ENCODE data around the gene HMCN2. TPM values are rescaled to one million over a fixed set of nuclear protein-coding genes. Genes with fewer than 3 reads are reported as not detected.

Gene HMCN2
- total and polyA plus RNA-seq, 4 donors = 0.24 to 1.8 (median 0.29) TPM

- WGBS = 93% methylated on average over 2 of the region's 2 CpGs
- no peak for DNase-seq (ENCODE audit: low spot score)
- TF ChIP-seq MAX (IDR thresholded peaks at IDR 0.05) (no peak), REST (IDR thresholded peaks at IDR 0.05) (no peak), NR2F2 (IDR thresholded peaks at IDR 0.05) (no peak), FOXA2 (IDR thresholded peaks at IDR 0.05) (no peak), RAD21 (IDR thresholded peaks at IDR 0.05) (no peak), GABPA (IDR thresholded peaks at IDR 0.05 in 1 of 2, conservative IDR thresholded peaks at IDR 0.05 in 1 of 2) (no peak), CTCF (IDR thresholded peaks at IDR 0.05; ENCODE audit: low read depth, low read length, missing input control) (no peak), TAF1 (conservative IDR thresholded peaks at IDR 0.05) (no peak), EGR1 (IDR thresholded peaks at IDR 0.05; ENCODE audit: low read depth in 2 of 2) (no peak), YY1 (IDR thresholded peaks at IDR 0.05) (no peak), HNF4G (IDR thresholded peaks at IDR 0.05) (no peak), HNF4A (conservative IDR thresholded peaks at IDR 0.05) (no peak)
- Histone ChIP-seq H3K27ac (ENCODE audit: low read depth in 1 of 2, low read length in 2 of 2) (no peak overlapping the region), H3K27me3 (ENCODE audit: control insufficient read depth in 4 of 4, insufficient read depth in 4 of 4, low read length in 3 of 4) (no peaks in the 10 kb centered on the region), H3K36me3 (ENCODE audit: control insufficient read depth in 4 of 4, insufficient read depth in 3 of 4, low read depth in 1 of 4, low read length in 3 of 4) (no peaks in the 10 kb centered on the region), H3K4me1 (ENCODE audit: control insufficient read depth in 4 of 4, insufficient read depth in 4 of 4, low read length in 3 of 4) (no peaks in the 10 kb centered on the region), H3K4me3 (ENCODE audit: low read depth in 1 of 3, low read length in 3 of 3) (no peak overlapping the region), H3K9ac (ENCODE audit: low read depth in 1 of 2, low read length in 2 of 2) (no peak overlapping the region), H3K9me3 (ENCODE audit: control insufficient read depth in 4 of 4, low read length in 3 of 4) (no peaks in the 10 kb centered on the region)
These were observed 108.2 kb downstream of the HMCN2 start for GRCh38 chr9:130373679-130374325.

GRCh38 chr9:130377612-130378011 lies 112.1 kb downstream of the HMCN2 start:
- no peaks in the 10 kb centered on the region for H3K4me1 ChIP-seq (ENCODE audit: control insufficient read depth in 4 of 4, insufficient read depth in 4 of 4, low read length in 3 of 4)
- H3K9me3 ChIP-seq (ENCODE audit: control insufficient read depth in 4 of 4, low read length in 3 of 4) = no peaks in the 10 kb centered on the region
- no peak overlapping the region for H3K4me3 ChIP-seq (ENCODE audit: low read depth in 1 of 3, low read length in 3 of 3)
- no peak for DNase-seq (ENCODE audit: low spot score)
- no peaks in the 10 kb centered on the region for H3K27me3 ChIP-seq (ENCODE audit: control insufficient read depth in 4 of 4, insufficient read depth in 4 of 4, low read length in 3 of 4)
- H3K9ac ChIP-seq (ENCODE audit: low read depth in 1 of 2, low read length in 2 of 2) = no peak overlapping the region
- H3K27ac ChIP-seq (ENCODE audit: low read depth in 1 of 2, low read length in 2 of 2) = no peak overlapping the region
- 93% methylated on average over 17 of the region's 17 CpGs for WGBS
- H3K36me3 ChIP-seq (ENCODE audit: control insufficient read depth in 4 of 4, insufficient read depth in 3 of 4, low read depth in 1 of 4, low read length in 3 of 4) = no peaks in the 10 kb centered on the region
- TF ChIP-seq RAD21 (IDR thresholded peaks at IDR 0.05) (no peak), ZBTB33 (IDR thresholded peaks at IDR 0.05) (no peak), CTCF (IDR thresholded peaks at IDR 0.05; ENCODE audit: low read depth, low read length, missing input control) (no peak), HNF4A (conservative IDR thresholded peaks at IDR 0.05) (no peak), FOXA1 (IDR thresholded peaks at IDR 0.05) (no peak), REST (IDR thresholded peaks at IDR 0.05) (no peak), RXRA (IDR thresholded peaks at IDR 0.05) (no peak), TAF1 (conservative IDR thresholded peaks at IDR 0.05) (no peak), MAX (IDR thresholded peaks at IDR 0.05) (no peak), HNF4G (IDR thresholded peaks at IDR 0.05) (no peak), GABPA (IDR thresholded peaks at IDR 0.05 in 1 of 2, conservative IDR thresholded peaks at IDR 0.05 in 1 of 2) (no peak), JUND (IDR thresholded peaks at IDR 0.05) (no peak), YY1 (IDR thresholded peaks at IDR 0.05) (no peak), SP1 (IDR thresholded peaks at IDR 0.05) (no peak), EGR1 (IDR thresholded peaks at IDR 0.05; ENCODE audit: low read depth in 2 of 2) (no peak), NR2F2 (IDR thresholded peaks at IDR 0.05) (no peak)

Data from liver (tissue), 9 donors.